Activated CD4-positive, CD25-positive, alpha-beta regulatory T cell (primary cell): ENCODE results near the gene CAPZB.

ENCODE experiments used
- DNase-seq, 4 experiments: peaks; one replicate each; lab custom pipeline; 2025; lab: John Stamatoyannopoulos, UW

Gene CAPZB

GRCh38 chr1:19429611-19430010 is 55.7 kb downstream of the CAPZB start:
- DNase-seq = no peak

DNA sequence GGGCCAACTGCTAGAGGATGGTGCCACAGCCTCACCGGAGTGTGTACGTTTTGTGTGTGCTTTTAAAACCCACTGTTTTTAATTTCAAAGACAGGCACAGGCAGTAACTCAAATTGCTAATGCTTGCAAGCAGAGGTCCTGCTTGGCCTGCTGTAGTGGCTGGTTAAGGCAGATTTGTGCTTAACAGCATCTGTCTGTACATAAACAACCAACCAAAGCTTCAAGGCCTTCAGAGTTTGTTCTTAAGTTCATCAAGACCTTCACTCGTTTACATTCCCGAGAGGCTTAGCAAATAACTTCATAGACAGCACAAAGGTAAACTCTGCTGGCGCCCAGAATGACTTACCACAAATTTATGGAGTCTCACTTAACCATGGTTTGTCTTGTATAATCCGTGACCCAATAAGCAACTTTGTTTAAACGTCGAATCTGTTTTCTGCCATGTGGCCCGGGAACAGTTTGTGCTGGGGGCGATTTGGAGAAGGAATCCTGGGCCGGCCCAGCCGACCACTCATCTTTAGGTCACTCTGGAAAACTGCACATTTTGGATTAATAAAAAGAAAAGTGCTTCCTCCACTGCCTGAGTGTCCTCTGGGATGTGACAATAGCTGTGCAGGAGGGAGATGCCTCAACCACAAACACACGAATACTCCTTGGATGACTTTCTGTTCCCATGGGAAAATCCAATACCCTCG is 58.1 kb downstream of the CAPZB start:
- DNase-seq = no peak

DNA sequence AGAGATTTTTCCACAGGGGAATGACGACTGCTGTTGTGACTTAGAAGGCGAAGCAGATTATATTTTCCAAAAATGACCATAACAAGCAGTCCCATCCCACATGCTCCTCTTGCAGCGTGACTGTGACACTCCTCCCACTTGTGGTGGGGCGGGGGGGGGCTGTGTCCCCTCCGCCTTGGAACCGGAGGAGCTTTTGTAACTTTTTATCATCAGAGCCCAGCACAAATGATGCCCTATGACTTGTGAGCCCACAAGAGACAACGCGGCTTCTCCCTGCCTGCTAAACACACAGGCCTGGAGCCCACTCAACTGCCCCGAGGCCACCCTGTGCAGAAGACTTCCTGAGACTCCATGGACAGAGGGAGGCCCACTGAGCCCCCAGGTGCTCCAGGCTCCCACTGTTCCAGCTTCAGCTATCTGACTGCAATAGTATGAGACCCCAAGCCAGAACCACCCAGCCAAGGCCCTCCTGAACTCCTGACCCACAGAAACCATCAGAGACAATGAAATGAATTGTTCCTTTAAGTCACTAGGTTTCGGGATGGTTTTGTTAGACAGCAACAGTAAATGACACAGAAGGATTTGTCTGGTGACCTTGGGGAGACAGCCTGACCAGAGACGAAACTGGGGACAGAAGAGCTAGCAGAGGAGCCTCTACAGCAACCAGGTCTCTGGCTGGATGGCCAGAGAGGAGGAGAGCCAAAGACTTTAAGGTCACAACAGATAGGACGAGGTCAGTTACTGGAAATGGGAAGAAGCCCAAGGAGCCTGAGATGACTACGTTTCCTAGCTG is 58.8 kb downstream of the CAPZB start:
- no peak for DNase-seq

- DNase-seq = no peak
Measured at GRCh38 chr1:19425646-19426239, 59.6 kb downstream of the CAPZB start.

- no peak for DNase-seq
Measured at GRCh38 chr1:19424651-19425570, 60.4 kb downstream of the CAPZB start.

GRCh38 chr1:19423130-19423529 is 62.2 kb downstream of the CAPZB start:
- no peak for DNase-seq

- no peak for DNase-seq
Measured at GRCh38 chr1:19421365-19421764, 64.0 kb downstream of the CAPZB start.

- DNase-seq = no peak
Measured at GRCh38 chr1:19420606-19421005, 64.7 kb downstream of the CAPZB start.

DNA sequence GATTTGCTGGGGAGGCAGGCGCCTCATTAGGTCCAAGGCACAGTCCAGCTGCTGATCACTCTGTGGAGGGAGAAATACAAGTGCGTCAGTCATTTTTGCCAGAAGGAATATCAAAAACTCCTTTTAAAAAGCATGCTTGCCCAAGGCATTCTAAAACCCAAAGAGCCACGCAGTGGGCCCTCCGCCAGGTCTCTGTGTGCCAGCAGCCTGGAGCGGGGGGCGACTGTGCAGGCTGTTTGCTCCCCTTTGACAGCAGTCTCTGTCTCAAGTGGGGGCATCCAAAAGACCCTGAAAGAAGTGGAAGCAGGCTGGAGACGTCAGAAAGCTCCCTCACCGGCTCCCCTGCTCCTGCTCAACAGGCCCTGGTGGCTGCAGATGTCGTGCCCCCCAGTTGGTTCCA is 65.6 kb downstream of the CAPZB start:
- DNase-seq = no peak

- DNase-seq = no peak
Measured at GRCh38 chr1:19418503-19418971, 66.8 kb downstream of the CAPZB start.

DNA sequence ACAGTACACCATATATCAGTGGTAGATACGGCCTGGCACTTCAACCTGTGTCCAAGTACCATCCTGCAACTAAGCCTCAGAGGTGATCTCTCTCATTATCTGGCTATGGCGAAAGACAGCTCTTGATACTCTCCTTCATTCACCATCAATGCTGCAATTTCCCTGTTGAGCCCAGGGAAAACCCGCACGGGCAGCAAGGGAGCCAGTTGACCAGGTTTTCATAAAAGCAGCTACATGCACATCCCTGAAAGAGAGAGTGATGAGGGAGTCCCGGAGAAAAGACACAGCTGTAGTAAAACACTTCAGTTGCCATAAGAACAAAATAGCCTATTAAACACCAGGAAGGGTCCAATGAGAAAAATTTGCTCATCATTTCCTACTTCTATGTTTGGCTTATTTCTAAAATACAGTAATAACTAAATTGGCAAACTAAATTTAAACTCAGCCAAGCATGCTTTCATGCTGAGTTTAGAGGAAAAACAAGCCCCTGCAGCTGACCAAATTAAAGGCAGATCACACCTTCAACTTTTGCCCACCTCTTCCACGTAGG is 68.3 kb downstream of the CAPZB start:
- no peak for DNase-seq

GRCh38 chr1:19416145-19416544 is 69.2 kb downstream of the CAPZB start:
- DNase-seq = no peak

- DNase-seq = no peak
Measured at GRCh38 chr1:19414515-19415121, 70.7 kb downstream of the CAPZB start.

- no peak for DNase-seq
Measured at GRCh38 chr1:19413999-19414398, 71.3 kb downstream of the CAPZB start.

DNA sequence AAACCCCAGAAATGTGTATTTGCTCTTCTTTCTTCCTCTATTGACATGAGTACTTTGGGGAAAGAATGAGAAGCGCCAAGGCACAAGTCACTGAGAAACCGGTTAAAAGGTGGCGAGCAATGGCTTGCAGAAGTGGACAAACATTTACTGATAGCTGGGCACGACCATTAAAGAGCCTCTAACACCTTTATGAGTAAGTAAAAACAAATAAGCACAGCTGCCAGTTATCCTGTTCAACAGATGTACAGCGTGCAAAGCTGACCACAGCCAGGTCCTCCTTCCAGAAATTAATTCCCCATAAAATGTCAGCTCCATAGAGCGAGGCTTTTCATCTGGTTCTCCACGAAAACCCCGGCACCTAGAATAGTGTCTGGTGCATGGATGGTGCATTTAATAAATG is 72.7 kb downstream of the CAPZB start:
- no peak for DNase-seq

- no peak for DNase-seq
Measured at GRCh38 chr1:19411612-19412011, 73.7 kb downstream of the CAPZB start.

GRCh38 chr1:19410393-19410792 is 74.9 kb downstream of the CAPZB start:
- no peak for DNase-seq

- no peak for DNase-seq
Measured at GRCh38 chr1:19409477-19410341, 75.6 kb downstream of the CAPZB start.

DNA sequence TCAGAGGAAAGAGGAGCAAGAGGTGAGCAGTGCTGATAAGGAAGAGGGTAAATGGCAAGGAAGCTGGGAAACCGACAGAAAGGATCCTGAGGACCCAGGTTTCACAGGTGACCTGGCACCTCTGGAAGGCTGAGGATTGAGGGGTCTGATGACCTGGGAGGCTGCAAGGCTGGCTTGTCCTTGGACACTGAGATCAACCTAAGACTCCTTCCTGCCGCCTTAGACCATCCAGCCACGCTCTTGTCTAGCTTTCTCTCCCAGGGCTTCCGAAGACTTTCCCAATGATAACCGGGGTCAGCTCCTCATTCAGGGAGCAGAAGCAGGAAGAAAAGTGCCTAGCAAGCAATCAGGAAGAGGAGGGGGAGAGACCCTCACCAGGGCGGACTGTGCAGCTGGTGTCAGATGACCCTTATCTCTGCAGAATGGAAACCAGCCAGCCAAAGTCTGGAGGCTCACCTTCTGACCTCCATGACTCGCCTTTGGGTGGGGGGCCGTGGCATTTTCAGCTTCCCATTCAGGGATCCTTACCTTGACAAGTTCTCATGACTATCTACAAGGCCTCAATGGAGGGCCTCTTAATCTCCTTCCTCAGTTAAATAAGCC is 77.7 kb downstream of the CAPZB start:
- no peak for DNase-seq

DNA sequence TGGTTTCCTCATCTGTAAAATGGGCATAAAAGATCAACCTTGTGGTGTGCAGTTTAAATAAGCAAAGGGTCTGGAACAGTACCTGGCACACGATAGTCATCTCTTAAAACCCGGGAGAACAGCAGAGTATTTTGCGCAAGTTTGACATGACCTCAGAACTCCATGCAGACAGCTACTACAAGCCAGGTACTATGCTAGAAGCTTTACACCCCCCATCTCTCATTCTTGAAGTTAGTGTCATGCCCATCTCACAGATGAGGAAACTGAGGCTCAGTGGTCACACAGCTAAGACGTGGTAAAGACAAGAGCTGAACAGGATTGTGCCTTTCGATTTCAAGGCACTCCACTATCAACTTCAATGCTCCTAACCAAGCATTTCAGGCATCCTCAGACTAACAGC is 78.7 kb downstream of the CAPZB start:
- DNase-seq = no peak
